ENCODE data around the gene PROK1.
"Not testable (repeated sequence)": the region's sequence is repeated elsewhere in the genome, so short reads cannot be mapped to it uniquely, and the experiment has no call there.

Gene PROK1

DNA sequence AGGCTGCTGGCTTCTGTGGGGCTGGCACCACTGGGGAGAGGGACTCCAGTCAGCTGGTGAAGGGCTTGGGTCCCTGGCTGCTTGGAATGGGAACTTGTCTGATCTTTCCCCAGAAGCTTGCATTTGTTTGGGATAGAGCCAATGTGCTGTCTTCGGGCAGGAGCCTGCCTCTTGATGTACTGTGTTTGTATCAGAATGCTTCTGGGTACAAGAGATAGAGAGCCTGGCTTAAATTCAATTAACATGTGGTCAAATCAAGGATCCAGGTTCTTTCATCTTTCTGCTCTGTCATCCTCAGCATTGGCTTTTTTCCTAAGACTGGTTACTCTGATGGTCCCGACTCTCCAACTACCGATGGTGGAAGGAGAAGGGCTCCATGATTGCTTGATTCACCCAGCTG lies 16.0 kb upstream of the PROK1 start:
- DNase-seq: no peak

- no peak for DNase-seq
These were observed 14.3 kb upstream of the PROK1 start for GRCh38 chr1:110436635-110437034.

DNA sequence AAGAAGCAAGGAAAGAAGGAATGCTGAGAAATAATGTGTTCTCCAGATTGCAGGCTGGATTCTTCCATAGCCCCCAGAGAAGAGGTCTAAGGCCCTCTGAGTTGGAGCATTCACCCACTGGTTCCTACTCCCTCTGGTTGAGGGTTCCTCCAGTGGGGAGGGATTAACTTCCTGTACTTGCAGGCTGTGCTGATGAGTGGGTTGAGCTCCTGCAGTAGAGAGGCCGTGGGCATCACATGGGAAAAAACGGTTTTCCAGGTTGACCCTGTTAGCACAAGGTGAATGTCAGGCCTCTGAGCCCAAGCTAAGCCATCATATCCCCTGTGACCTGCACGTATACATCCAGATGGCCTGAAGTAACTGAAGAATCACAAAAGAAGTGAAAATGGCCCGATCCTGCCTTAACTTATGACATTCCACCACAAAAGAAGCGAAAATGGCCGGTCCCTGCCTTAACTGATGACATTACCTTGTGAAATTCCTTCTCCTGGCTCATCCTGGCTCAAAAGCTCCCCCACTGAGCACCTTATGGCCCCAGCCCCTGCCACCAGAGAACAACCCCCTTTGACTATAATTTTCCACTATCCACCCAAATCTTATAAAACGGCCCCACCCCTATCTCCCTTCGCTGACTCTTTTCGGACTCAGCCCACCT lies 13.2 kb upstream of the PROK1 start:
- DNase-seq: not testable (repeated sequence)

- DNase-seq: no peak
These were observed 12.1 kb upstream of the PROK1 start for GRCh38 chr1:110438893-110439292.

DNA sequence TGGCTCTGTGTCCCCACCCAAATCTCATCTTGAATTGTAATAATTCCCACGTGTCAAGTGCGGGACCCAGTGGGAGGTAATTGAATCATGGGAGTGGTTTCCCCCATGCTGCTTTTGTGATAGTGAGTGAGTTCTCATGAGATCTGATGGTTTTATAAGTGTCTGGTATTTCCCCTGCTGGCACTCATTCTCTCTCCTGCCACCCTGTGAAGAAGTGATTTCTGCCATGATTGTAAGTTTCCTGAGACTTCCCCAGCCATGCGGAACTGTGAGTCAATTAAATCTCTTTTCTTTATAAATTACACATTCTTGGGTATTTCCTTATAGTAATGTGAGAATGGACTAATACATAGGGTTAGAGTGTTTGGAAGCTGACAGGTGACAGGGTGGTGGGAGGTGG lies 11.1 kb upstream of the PROK1 start:
- not testable (repeated sequence) for DNase-seq

- no peak for DNase-seq
These were observed 10.1 kb upstream of the PROK1 start for GRCh38 chr1:110440877-110441276.

- DNase-seq: no peak
These were observed 9.1 kb upstream of the PROK1 start for GRCh38 chr1:110441888-110442287.

GRCh38 chr1:110443451-110443850 lies 7.5 kb upstream of the PROK1 start:
- DNase-seq: no peak

DNA sequence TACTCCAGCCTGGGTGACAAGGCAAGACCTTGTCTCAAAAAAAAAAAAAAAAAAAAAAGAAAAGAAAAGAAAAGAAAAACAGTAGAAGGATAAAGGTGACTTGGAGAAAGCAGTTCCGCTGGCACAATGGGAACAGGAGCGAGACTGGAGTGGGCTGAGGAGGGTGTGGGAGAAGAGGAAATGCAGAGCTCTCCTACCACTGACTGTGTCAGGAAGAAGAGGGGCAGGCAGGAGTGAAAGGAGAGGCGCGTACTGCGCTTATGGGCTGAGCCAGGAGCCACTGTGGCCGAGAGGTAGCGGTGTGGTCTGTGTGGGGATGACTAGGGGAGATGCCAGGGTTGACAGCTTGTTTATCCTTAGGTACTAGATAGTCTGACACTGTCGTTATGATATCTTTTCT lies 6.4 kb upstream of the PROK1 start:
- no peak for DNase-seq

- no peak for DNase-seq
These were observed 993 bp upstream of the PROK1 start for GRCh38 chr1:110449661-110450651.

DNA sequence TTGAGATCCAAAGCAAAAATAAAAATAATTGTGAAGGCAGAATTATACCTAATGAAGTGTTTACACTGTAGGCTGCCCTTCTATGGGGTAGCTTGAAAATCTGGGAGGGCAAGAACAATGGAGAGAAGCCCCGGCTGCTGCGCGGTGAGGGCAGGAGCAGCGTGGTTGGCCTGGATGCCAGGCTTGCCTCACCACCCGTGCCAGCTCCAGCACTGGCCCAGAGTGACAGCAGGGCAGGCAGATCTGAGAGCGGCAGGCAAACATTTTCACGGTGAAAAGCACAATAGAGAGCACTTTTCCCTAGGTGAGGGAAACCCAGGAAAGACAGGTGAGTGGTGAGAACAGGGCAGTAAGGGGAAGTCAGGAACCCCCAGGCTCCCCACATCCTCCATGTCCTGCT lies 1.4 kb downstream of the PROK1 start:
- no peak for DNase-seq

DNA sequence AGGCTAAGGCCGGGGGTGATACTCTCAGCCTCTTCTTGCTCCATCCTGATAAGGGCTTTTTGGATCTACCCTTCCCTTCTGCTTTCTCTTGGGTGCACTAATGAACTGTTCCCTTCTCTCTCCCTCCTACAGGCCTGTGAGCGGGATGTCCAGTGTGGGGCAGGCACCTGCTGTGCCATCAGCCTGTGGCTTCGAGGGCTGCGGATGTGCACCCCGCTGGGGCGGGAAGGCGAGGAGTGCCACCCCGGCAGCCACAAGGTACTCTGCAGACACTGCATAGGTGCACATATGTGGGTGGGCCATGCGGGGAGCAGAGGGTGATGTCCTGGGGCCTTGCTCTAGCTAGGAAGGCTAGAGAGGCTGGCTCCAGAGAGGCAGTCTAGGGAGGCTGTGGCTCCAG lies 2.9 kb downstream of the PROK1 start:
- no peak for DNase-seq

DNA sequence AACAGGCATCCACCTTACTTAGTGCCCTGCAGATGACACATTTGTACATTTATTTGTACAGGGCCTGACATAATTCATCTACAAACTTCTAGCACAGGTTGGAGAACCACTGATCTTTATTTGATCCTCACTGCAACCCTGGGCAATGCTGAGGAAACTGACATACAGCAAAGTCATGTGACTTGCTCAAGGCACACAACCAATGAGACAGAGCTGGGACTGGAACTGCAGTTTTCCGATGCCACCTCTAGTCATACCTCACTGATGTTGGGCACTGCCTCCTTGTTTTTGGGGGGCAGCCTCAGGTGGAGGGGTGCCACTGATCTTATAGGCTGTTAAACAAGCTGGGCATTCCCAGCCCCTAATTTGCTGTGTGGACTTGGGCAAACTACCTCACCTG lies 3.4 kb downstream of the PROK1 start:
- no peak for DNase-seq

GRCh38 chr1:110455151-110455550 lies 4.2 kb downstream of the PROK1 start:
- no peak for DNase-seq

DNA sequence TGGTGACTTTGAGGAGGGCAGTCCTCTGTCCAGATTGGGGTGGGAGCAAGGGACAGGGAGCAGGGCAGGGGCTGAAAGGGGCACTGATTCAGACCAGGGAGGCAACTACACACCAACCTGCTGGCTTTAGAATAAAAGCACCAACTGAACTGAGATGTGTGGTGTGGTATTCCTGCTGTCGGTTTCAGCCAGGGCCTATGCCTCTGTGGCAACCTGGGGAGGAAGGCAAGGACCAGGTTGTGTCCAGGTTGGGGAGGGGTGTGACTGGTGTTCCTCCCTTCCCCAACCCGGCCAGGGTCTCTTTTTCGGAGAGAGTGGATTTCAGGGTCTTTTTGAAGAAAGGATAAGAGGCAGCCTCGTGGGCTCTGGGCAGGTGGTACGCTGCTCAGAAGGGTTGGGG lies 6.3 kb downstream of the PROK1 start:
- no peak for DNase-seq

DNA sequence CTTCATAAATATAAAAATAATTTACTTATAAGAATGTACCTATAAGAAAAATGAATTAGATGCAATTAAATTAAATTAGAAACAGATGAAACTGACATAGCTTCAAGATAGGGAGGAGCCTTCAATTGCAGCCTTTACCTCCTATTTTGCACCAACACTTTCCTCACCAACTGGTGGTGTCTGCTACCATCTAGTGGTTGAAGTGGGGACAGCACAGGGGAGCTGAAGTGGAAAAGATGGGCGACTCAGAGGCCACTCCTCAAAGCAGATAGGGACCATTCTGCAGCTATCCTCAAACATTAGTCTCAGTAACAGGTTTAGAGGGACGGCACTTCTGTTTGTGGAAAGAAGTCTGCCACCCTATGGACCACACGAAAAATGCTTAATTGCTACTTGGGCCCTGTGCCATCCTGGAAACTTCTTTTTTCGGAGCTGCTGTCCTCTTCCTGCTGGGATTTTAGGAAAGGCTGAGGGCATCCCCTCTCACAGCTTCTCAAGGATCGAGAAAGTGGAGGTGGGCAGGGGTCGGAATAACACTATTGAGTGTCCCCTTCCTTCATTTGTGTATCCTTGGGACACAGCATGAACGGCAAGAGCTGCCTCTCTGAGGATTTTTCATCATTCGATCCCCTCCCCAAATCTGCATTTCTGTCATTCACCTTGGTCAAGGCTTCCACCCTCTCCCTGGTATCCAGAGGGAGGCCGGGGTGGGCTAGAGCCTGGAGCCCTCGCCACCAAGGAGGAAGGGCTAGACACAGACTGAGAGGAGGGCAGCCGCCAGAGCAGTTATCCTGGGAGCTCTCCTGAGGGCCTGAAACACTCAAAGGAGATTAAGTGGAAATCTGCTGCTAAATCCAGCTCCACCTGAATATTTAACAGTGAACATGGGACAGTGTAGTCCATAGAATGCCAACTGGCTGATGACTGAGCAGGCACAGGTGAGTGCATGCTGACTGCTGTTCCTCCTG lies 9.6 kb downstream of the PROK1 start:
- peak in 1 of 2 experiments; percentile 67 for DNase-seq

DNA sequence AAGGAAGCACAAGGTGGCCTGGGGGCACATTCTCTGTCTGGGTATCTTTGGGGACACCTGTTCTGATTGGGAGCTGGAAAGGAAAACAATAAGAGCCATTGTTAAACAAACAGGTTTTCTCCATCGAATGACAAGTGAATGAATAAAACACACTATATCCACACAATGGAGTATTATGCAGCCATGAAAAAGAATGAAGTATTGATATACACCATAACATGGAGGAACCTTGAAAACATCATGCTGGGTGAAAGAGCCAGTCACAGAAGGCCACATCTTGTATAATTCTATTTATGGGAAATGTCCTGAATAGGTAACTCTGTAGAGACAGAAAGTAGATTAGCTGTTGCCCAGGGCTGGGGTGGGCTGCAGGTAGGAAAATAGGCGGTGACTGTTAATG lies 11.1 kb downstream of the PROK1 start:
- no peak for DNase-seq

GRCh38 chr1:110462964-110463363 lies 12.0 kb downstream of the PROK1 start:
- DNase-seq: no peak

DNA sequence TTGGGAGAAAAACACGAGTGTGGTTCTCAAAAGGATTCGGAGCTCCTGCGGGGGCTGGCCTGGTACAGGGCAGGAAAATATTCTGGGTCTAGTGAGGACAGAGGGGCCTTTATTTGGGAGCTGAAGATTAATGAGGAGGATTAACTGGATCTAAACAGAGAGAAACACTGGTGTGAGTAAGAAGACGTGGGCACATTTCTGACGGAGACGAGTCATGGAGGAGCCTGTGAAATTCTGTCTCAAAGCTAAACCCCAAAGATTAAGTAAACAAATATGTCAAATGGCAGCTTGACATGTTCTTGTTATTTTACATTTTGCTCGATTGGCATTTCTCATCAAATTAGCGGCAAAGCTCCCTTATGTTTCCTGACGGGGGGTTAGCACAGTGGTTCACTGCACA lies 12.8 kb downstream of the PROK1 start:
- DNase-seq: no peak

- DNase-seq: no peak
These were observed 13.4 kb downstream of the PROK1 start for GRCh38 chr1:110464340-110464739.

DNA sequence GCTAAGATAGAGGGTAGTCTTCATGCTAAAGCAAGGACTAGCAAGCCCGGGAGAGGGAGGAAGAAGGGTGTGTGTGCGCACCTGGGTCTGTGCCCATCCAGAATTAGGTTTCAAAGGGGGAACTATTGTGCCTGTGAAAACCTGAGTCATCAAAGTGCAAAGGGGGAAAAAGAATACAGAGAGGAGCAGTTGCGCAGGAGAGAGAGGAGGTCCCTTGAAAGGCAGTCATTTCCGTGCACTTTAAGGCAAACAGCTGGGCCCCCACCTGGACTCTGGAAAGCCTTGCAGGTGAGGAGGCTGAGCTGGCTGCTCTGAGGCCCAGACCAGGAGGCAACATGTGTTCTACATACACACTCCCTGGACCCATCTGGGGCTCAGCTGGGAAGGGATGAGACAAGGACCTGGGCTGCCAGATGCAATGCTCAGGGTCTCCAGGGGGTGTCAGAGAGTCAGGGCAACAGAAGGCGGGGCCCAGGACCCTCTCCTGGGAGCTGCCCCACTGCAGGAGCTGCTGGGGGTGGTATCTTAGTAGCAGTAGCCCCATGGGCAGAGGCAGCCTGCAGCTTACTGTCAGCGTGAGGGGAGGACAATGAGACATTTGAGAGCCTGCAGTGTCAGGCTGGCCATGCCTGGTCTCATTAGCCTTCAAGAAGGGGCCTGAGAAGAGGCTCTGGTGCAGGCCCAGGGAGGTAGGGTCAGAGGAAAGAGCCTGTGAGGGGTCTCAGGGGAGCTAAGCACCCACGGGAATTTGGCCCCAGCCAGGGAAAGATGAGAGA lies 14.3 kb downstream of the PROK1 start:
- no peak for DNase-seq

DNA sequence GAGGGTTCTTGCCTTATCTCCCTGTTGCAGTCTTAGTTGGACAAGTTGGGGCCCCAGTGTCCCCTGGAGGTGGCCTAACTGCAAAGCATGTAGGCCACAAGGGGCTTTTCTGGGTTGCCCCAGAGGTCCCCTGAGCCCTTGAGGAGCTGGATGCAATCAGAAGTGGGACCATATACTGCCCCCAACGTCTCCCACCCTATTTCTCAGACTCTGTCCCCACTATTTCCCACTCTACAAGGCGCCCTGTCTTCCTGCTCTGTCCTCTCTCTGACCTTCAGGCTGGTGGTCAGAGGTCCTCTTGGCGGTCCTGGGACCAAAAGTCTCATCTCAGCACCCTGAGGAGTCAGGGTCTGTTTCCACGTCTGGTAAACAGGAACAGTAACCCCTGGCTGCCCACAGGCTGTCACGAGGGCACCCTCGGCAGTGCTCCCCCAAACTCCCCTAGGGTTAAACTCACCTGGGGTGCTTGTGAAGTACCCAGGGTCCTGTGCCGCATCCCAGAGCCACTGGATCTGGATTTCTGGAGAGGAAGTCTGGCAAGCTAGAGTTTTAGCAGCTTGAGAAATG lies 14.9 kb downstream of the PROK1 start:
- no peak for DNase-seq
